Transverse colon (tissue), 4 donors: ENCODE results near the gene PLCL2. TPM values are rescaled to one million over a fixed set of nuclear protein-coding genes. Genes with fewer than 3 reads are reported as not detected.

Experiments
- DNase-seq: peaks from one replicate; pipeline ENCODE4 v3.0.0-alpha.2; 2019
- H3K27ac ChIP-seq, 4 donors: fragments of 200-600 bp; sonication (generic); 2 replicates each; pipeline ENCODE4 v1.5.1; 2016 to 2018; ENCODE audit warnings: inconsistent platforms in 4 of 4
- H3K27me3 ChIP-seq: fragments of 200-600 bp; sonication (generic); 2 replicates; pipeline ENCODE4 v1.5.1; 2017; ENCODE audit warnings: inconsistent platforms
- H3K36me3 ChIP-seq, 4 donors: fragments of 200-600 bp; sonication (generic); 2 replicates each; pipeline ENCODE4 v1.5.1; 2017 to 2019; ENCODE audit warnings: inconsistent platforms in 4 of 4
- H3K4me1 ChIP-seq, 4 donors: fragments of 200-600 bp; sonication (generic); 2 replicates each; pipeline ENCODE4 v1.5.1; 2017 to 2020; ENCODE audit warnings: inconsistent platforms in 4 of 4
- H3K4me3 ChIP-seq, 4 donors: fragments of 200-600 bp; sonication (generic); 1 replicate in 1 of 4; 2 replicates in 3 of 4; pipeline versions ENCODE4 v1.5.1 to v1.6.1; 2017 to 2019; ENCODE audit warnings: inconsistent platforms in 4 of 4
- H3K9me3 ChIP-seq, 2 donors: fragments of 200-600 bp; sonication (generic); 2 replicates each; pipeline ENCODE4 v1.5.1; 2017 to 2019; ENCODE audit warnings: inconsistent platforms in 2 of 2
- CTCF ChIP-seq, 5 experiments: fragments of 200-600 bp in 3 of 5; fragments of 450-650 bp in 2 of 5; sonication (generic) in 3 of 5; IDR thresholded peaks; 1 replicate in 2 of 5; 2 replicates in 3 of 5; pipeline ENCODE4 v1.5.1; 2016 to 2017; ENCODE audit warnings: antibody characterized with exemption in 5 of 5, inconsistent platforms in 3 of 5, mild to moderate bottlenecking in 2 of 5, moderate library complexity in 1 of 5
- EP300 ChIP-seq: sonication (generic); formaldehyde crosslinking; IDR thresholded peaks from one replicate; pipeline ENCODE4 v1.6.1; 2017; ENCODE audit warnings: antibody characterized with exemption, low read depth
- POLR2A ChIP-seq: fragments of 450-650 bp; IDR thresholded peaks from one replicate; pipeline ENCODE4 v1.6.1; 2016; ENCODE audit warnings: antibody characterized with exemption, mild to moderate bottlenecking, moderate library complexity
- POLR2AphosphoS5 ChIP-seq, 3 donors: sonication (generic); formaldehyde crosslinking; IDR thresholded peaks; one replicate each; pipeline ENCODE4 v1.6.1; 2016; ENCODE audit warnings: antibody characterized with exemption in 3 of 3
- WGBS, 2 donors: methylation state at CpG; one replicate each; pipeline ENCODE4 v1.1.5; 2018; ENCODE audit warnings: low coverage in 1 of 2; 5-methylcytosine and 5-hydroxymethylcytosine counted together
- in situ Hi-C, 4 donors: fragments of 200-750 bp; cut with MboI; loops; one replicate each; pipeline versions ENCODE4 v1.15.0 to v1.15.1; 2017; ENCODE audit warnings: low sequenced_read_pairs in 3 of 4, low pct_ligation_motif_present in 1 of 4, low pct_unique_long_range_greater_than_20kb in 1 of 4
- intact Hi-C: fragments of 100-400 bp; cut with DNase I; formaldehyde crosslinking; loops from one replicate; pipeline ENCODE4 v1.15.1; 2023; ENCODE audit warnings: low total_unique reads
- total RNA-seq, 4 donors: library from RNA; depleted of rRNA; stranded (reverse); fragments of >200 nt; gene quantifications; one replicate each; pipeline ENCODE4 v1.1.0, GENCODE V29; 2016

Gene PLCL2
- total RNA-seq, 4 donors from 2014 or later = 17.2 to 41.4 (median 35.9) TPM

GRCh38 chr3:16877505-16877904 lies 7.2 kb upstream of the PLCL2 start:
- H3K27ac ChIP-seq = no peak overlapping the region
- intact Hi-C loops = loop anchor here (5.0 kb wide), 1 partner anchor 860 kb away; no protein-coding TSS in a partner anchor
- 20 to 54% methylated on average over 2 of the region's 2 CpGs for WGBS, 2 donors
- DNase-seq = no peak
- H3K4me1 ChIP-seq = no peaks in the 10 kb centered on the region
- H3K9me3 ChIP-seq = no peaks in the 10 kb centered on the region
- TF ChIP-seq CTCF (IDR thresholded peaks at IDR 0.05) (no peak), POLR2A (no peak), EP300 (no peak), POLR2AphosphoS5 (IDR thresholded peaks at IDR 0.05) (no peak)
- no peaks in the 10 kb centered on the region for H3K27me3 ChIP-seq
- no peaks in the 10 kb centered on the region for H3K36me3 ChIP-seq
- in situ Hi-C loops = no loop called here
- H3K4me3 ChIP-seq = no peak overlapping the region

GRCh38 chr3:16877911-16878310 lies 6.8 kb upstream of the PLCL2 start:
- WGBS, 2 donors = 95 to 100% methylated on average over 1 of the region's 1 CpG
- in situ Hi-C loops = no loop called here

GRCh38 chr3:16881896-16882630 lies 2.7 kb upstream of the PLCL2 start:
- Histone ChIP-seq H3K27me3 (no peaks in the 10 kb centered on the region), H3K9me3 (no peaks in the 10 kb centered on the region), H3K4me1 (peaks cover 0 to 14% (median 4%) of the 10 kb centered on the region in 4 donors), H3K4me3 (no peak overlapping the region), H3K36me3 (no peaks in the 10 kb centered on the region), H3K27ac (no peak overlapping the region)
- no peak for TF ChIP-seq POLR2A
- no peak for TF ChIP-seq EP300
- no peak for TF ChIP-seq POLR2AphosphoS5 (IDR thresholded peaks at IDR 0.05)
- TF ChIP-seq CTCF (IDR thresholded peaks at IDR 0.05) = no peak
- intact Hi-C loops = no loop called here
- 80 to 83% methylated on average over 5 to 6 of the region's 6 CpGs for WGBS, 2 donors
- in situ Hi-C loops = no loop called here
- DNase-seq = no peak

More at GRCh38 chr3:16877911-16878310, 6.8 kb upstream of the PLCL2 start:
- DNase-seq = no peak
- Histone ChIP-seq H3K27me3 (no peaks in the 10 kb centered on the region), H3K4me1 (no peaks in the 10 kb centered on the region), H3K4me3 (no peak overlapping the region), H3K9me3 (no peaks in the 10 kb centered on the region), H3K27ac (no peak overlapping the region), H3K36me3 (no peaks in the 10 kb centered on the region)
- TF ChIP-seq CTCF (IDR thresholded peaks at IDR 0.05) (no peak), EP300 (no peak), POLR2A (no peak), POLR2AphosphoS5 (IDR thresholded peaks at IDR 0.05) (no peak)
- intact Hi-C loops = loop anchor here (5.0 kb wide), 1 partner anchor 861 kb away; no protein-coding TSS in a partner anchor

GRCh38 chr3:16883057-16883722 lies 1.6 kb upstream of the PLCL2 start:
- no peak overlapping the region for H3K4me3 ChIP-seq
- H3K4me1 ChIP-seq = peaks cover 0 to 18% (median 10%) of the 10 kb centered on the region in 4 donors
- DNase-seq = no peak
- TF ChIP-seq EP300 = no peak
- no peak for TF ChIP-seq POLR2AphosphoS5 (IDR thresholded peaks at IDR 0.05)
- no peak for TF ChIP-seq POLR2A
- no peak for TF ChIP-seq CTCF (IDR thresholded peaks at IDR 0.05)
- no peaks in the 10 kb centered on the region for H3K27me3 ChIP-seq
- in situ Hi-C loops = no loop called here
- WGBS, 2 donors = 81 to 90% methylated on average over 4 to 23 of the region's 23 CpGs
- no peaks in the 10 kb centered on the region for H3K9me3 ChIP-seq
- intact Hi-C loops = no loop called here
- H3K27ac ChIP-seq = no peak overlapping the region
- no peaks in the 10 kb centered on the region for H3K36me3 ChIP-seq
